ENCODE results near the gene FGF11. TPM values are rescaled to one million over a fixed set of nuclear protein-coding genes. Genes with fewer than 3 reads are reported as not detected.
"Not testable (repeated sequence)": the region's sequence is repeated elsewhere in the genome, so short reads cannot be mapped to it uniquely, and the experiment has no call there.

The FGF11 gene
- total RNA-seq, 1 donor from 2014 or later = 1.0 TPM

GRCh38 chr17:7467498-7467897 is 28.2 kb downstream of the FGF11 start:
- Histone ChIP-seq H3K27ac (ENCODE audit: low read depth, low read length) (peak overlapping the region; percentile 77), H3K27me3 (ENCODE audit: control insufficient read depth in 3 of 3, insufficient read depth in 3 of 3, low read length in 3 of 3) (no peaks in the 10 kb centered on the region), H3K4me3 (ENCODE audit: low read length in 3 of 3) (no peak overlapping the region), H3K36me3 (ENCODE audit: control insufficient read depth in 3 of 3, insufficient read depth in 3 of 3, low read length in 3 of 3) (peaks cover 20 to 28% (median 23%) of the 10 kb centered on the region in 3 donors), H3K4me1 (ENCODE audit: control insufficient read depth in 3 of 3, insufficient read depth in 3 of 3, low read length in 3 of 3) (peaks cover 22 to 32% (median 30%) of the 10 kb centered on the region in 3 donors), H3K9me3 (ENCODE audit: control insufficient read depth in 3 of 3, low read length in 3 of 3) (no peaks in the 10 kb centered on the region), H3K9ac (ENCODE audit: low read depth in 1 of 3, low read length in 3 of 3) (no peak overlapping the region)

GRCh38 chr17:7468290-7468689 is 29.0 kb downstream of the FGF11 start:
- no peak overlapping the region for H3K9ac ChIP-seq (ENCODE audit: low read depth in 1 of 3, low read length in 3 of 3)
- H3K36me3 ChIP-seq (ENCODE audit: control insufficient read depth in 3 of 3, insufficient read depth in 3 of 3, low read length in 3 of 3) = peaks cover 13 to 21% (median 16%) of the 10 kb centered on the region in 3 donors
- H3K9me3 ChIP-seq (ENCODE audit: control insufficient read depth in 3 of 3, low read length in 3 of 3) = no peaks in the 10 kb centered on the region
- peaks cover 22 to 34% (median 30%) of the 10 kb centered on the region in 3 donors for H3K4me1 ChIP-seq (ENCODE audit: control insufficient read depth in 3 of 3, insufficient read depth in 3 of 3, low read length in 3 of 3)
- no peaks in the 10 kb centered on the region for H3K27me3 ChIP-seq (ENCODE audit: control insufficient read depth in 3 of 3, insufficient read depth in 3 of 3, low read length in 3 of 3)
- no peak overlapping the region for H3K27ac ChIP-seq (ENCODE audit: low read depth, low read length)
- H3K4me3 ChIP-seq (ENCODE audit: low read length in 3 of 3) = no peak overlapping the region

GRCh38 chr17:7468804-7469389 is 29.6 kb downstream of the FGF11 start:
- Histone ChIP-seq H3K36me3 (ENCODE audit: control insufficient read depth in 3 of 3, insufficient read depth in 3 of 3, low read length in 3 of 3) (peaks cover 9 to 15% (median 10%) of the 10 kb centered on the region in 3 donors), H3K9me3 (ENCODE audit: control insufficient read depth in 3 of 3, low read length in 3 of 3) (no peaks in the 10 kb centered on the region), H3K27me3 (ENCODE audit: control insufficient read depth in 3 of 3, insufficient read depth in 3 of 3, low read length in 3 of 3) (no peaks in the 10 kb centered on the region), H3K4me3 (ENCODE audit: low read length in 3 of 3) (no peak overlapping the region), H3K27ac (ENCODE audit: low read depth, low read length) (no peak overlapping the region), H3K4me1 (ENCODE audit: control insufficient read depth in 3 of 3, insufficient read depth in 3 of 3, low read length in 3 of 3) (peaks cover 26 to 38% (median 30%) of the 10 kb centered on the region in 3 donors), H3K9ac (ENCODE audit: low read depth in 1 of 3, low read length in 3 of 3) (no peak overlapping the region)

GRCh38 chr17:7469843-7470242 is 30.5 kb downstream of the FGF11 start:
- not testable (repeated sequence) for H3K9me3 ChIP-seq (ENCODE audit: control insufficient read depth in 3 of 3, low read length in 3 of 3); H3K9ac ChIP-seq (ENCODE audit: low read depth in 1 of 3, low read length in 3 of 3); H3K4me3 ChIP-seq (ENCODE audit: low read length in 3 of 3); H3K27ac ChIP-seq (ENCODE audit: low read depth, low read length); H3K27me3 ChIP-seq (ENCODE audit: control insufficient read depth in 3 of 3, insufficient read depth in 3 of 3, low read length in 3 of 3)
- Histone ChIP-seq H3K4me1 (ENCODE audit: control insufficient read depth in 3 of 3, insufficient read depth in 3 of 3, low read length in 3 of 3) (peaks cover 33 to 44% (median 36%) of the 10 kb centered on the region in 3 donors), H3K36me3 (ENCODE audit: control insufficient read depth in 3 of 3, insufficient read depth in 3 of 3, low read length in 3 of 3) (peaks cover 7 to 12% (median 7%) of the 10 kb centered on the region in 3 donors)

GRCh38 chr17:7470457-7470973 is 31.2 kb downstream of the FGF11 start:
- not testable (repeated sequence) for H3K36me3 ChIP-seq (ENCODE audit: control insufficient read depth in 3 of 3, insufficient read depth in 3 of 3, low read length in 3 of 3); H3K27me3 ChIP-seq (ENCODE audit: control insufficient read depth in 3 of 3, insufficient read depth in 3 of 3, low read length in 3 of 3); H3K4me3 ChIP-seq (ENCODE audit: low read length in 3 of 3); H3K27ac ChIP-seq (ENCODE audit: low read depth, low read length); H3K9me3 ChIP-seq (ENCODE audit: control insufficient read depth in 3 of 3, low read length in 3 of 3)
- peaks cover 38 to 48% (median 39%) of the 10 kb centered on the region in 3 donors for H3K4me1 ChIP-seq (ENCODE audit: control insufficient read depth in 3 of 3, insufficient read depth in 3 of 3, low read length in 3 of 3)
- H3K9ac ChIP-seq (ENCODE audit: low read depth in 1 of 3, low read length in 3 of 3) = peak overlapping the region in 2 of 3 donors; percentile 1 to 5

GRCh38 chr17:7471729-7472128 is 32.4 kb downstream of the FGF11 start:
- H3K4me3 ChIP-seq (ENCODE audit: low read length in 3 of 3) = no peak overlapping the region
- peaks cover 0 to 3% (median 2%) of the 10 kb centered on the region in 3 donors for H3K36me3 ChIP-seq (ENCODE audit: control insufficient read depth in 3 of 3, insufficient read depth in 3 of 3, low read length in 3 of 3)
- H3K9ac ChIP-seq (ENCODE audit: low read depth in 1 of 3, low read length in 3 of 3) = no peak overlapping the region
- peak overlapping the region; percentile 19 for H3K27ac ChIP-seq (ENCODE audit: low read depth, low read length)
- H3K27me3 ChIP-seq (ENCODE audit: control insufficient read depth in 3 of 3, insufficient read depth in 3 of 3, low read length in 3 of 3) = no peaks in the 10 kb centered on the region
- H3K9me3 ChIP-seq (ENCODE audit: control insufficient read depth in 3 of 3, low read length in 3 of 3) = no peaks in the 10 kb centered on the region
- peaks cover 43 to 50% (median 43%) of the 10 kb centered on the region in 3 donors for H3K4me1 ChIP-seq (ENCODE audit: control insufficient read depth in 3 of 3, insufficient read depth in 3 of 3, low read length in 3 of 3)

- not testable (repeated sequence) for H3K9me3 ChIP-seq (ENCODE audit: control insufficient read depth in 3 of 3, low read length in 3 of 3); H3K36me3 ChIP-seq (ENCODE audit: control insufficient read depth in 3 of 3, insufficient read depth in 3 of 3, low read length in 3 of 3); H3K4me3 ChIP-seq (ENCODE audit: low read length in 3 of 3); H3K27me3 ChIP-seq (ENCODE audit: control insufficient read depth in 3 of 3, insufficient read depth in 3 of 3, low read length in 3 of 3)
- H3K4me1 ChIP-seq (ENCODE audit: control insufficient read depth in 3 of 3, insufficient read depth in 3 of 3, low read length in 3 of 3) = peaks cover 51 to 60% (median 54%) of the 10 kb centered on the region in 3 donors
- peak overlapping the region; percentile 99 for H3K27ac ChIP-seq (ENCODE audit: low read depth, low read length)
- H3K9ac ChIP-seq (ENCODE audit: low read depth in 1 of 3, low read length in 3 of 3) = peak overlapping the region in 1 of 3 donors; percentile 16
Measured at GRCh38 chr17:7474767-7475166, 35.5 kb downstream of the FGF11 start.

GRCh38 chr17:7475764-7476422 is 36.6 kb downstream of the FGF11 start:
- Histone ChIP-seq H3K4me3 (ENCODE audit: low read length in 3 of 3) (peak overlapping the region; percentile 44 to 97 (median 65)), H3K9ac (ENCODE audit: low read depth in 1 of 3, low read length in 3 of 3) (peak overlapping the region; percentile 42 to 97 (median 54)), H3K4me1 (ENCODE audit: control insufficient read depth in 3 of 3, insufficient read depth in 3 of 3, low read length in 3 of 3) (peaks cover 55 to 63% (median 56%) of the 10 kb centered on the region in 3 donors)

GRCh38 chr17:7476494-7476893 is 37.2 kb downstream of the FGF11 start:
- no peaks in the 10 kb centered on the region for H3K36me3 ChIP-seq (ENCODE audit: control insufficient read depth in 3 of 3, insufficient read depth in 3 of 3, low read length in 3 of 3)
- H3K4me1 ChIP-seq (ENCODE audit: control insufficient read depth in 3 of 3, insufficient read depth in 3 of 3, low read length in 3 of 3) = peaks cover 56 to 63% (median 57%) of the 10 kb centered on the region in 3 donors
- peak overlapping the region; percentile 99 for H3K27ac ChIP-seq (ENCODE audit: low read depth, low read length)
- H3K4me3 ChIP-seq (ENCODE audit: low read length in 3 of 3) = peak overlapping the region; percentile 44 to 97 (median 65)
- no peaks in the 10 kb centered on the region for H3K27me3 ChIP-seq (ENCODE audit: control insufficient read depth in 3 of 3, insufficient read depth in 3 of 3, low read length in 3 of 3)
- peak overlapping the region; percentile 42 to 97 (median 54) for H3K9ac ChIP-seq (ENCODE audit: low read depth in 1 of 3, low read length in 3 of 3)
- no peaks in the 10 kb centered on the region for H3K9me3 ChIP-seq (ENCODE audit: control insufficient read depth in 3 of 3, low read length in 3 of 3)

More at GRCh38 chr17:7475764-7476422, 36.6 kb downstream of the FGF11 start:
- Histone ChIP-seq H3K27ac (ENCODE audit: low read depth, low read length) (peak overlapping the region; percentile 99), H3K9me3 (ENCODE audit: control insufficient read depth in 3 of 3, low read length in 3 of 3) (no peaks in the 10 kb centered on the region), H3K27me3 (ENCODE audit: control insufficient read depth in 3 of 3, insufficient read depth in 3 of 3, low read length in 3 of 3) (no peaks in the 10 kb centered on the region), H3K36me3 (ENCODE audit: control insufficient read depth in 3 of 3, insufficient read depth in 3 of 3, low read length in 3 of 3) (no peaks in the 10 kb centered on the region)

- H3K36me3 ChIP-seq (ENCODE audit: control insufficient read depth in 3 of 3, insufficient read depth in 3 of 3, low read length in 3 of 3) = no peaks in the 10 kb centered on the region
- peak overlapping the region; percentile 99 for H3K27ac ChIP-seq (ENCODE audit: low read depth, low read length)
- peak overlapping the region; percentile 54 to 97 (median 92) for H3K9ac ChIP-seq (ENCODE audit: low read depth in 1 of 3, low read length in 3 of 3)
- peaks cover 56 to 65% (median 61%) of the 10 kb centered on the region in 3 donors for H3K4me1 ChIP-seq (ENCODE audit: control insufficient read depth in 3 of 3, insufficient read depth in 3 of 3, low read length in 3 of 3)
- H3K4me3 ChIP-seq (ENCODE audit: low read length in 3 of 3) = peak overlapping the region; percentile 85 to 97 (median 96)
- H3K9me3 ChIP-seq (ENCODE audit: control insufficient read depth in 3 of 3, low read length in 3 of 3) = no peaks in the 10 kb centered on the region
- H3K27me3 ChIP-seq (ENCODE audit: control insufficient read depth in 3 of 3, insufficient read depth in 3 of 3, low read length in 3 of 3) = no peaks in the 10 kb centered on the region
Measured at GRCh38 chr17:7476951-7477350, 37.6 kb downstream of the FGF11 start.

All from skeletal muscle tissue (tissue), 4 donors.